B cell (primary cell): ENCODE measurements around the gene NTRK3.

Source experiments
- EZH2 ChIP-seq: IDR thresholded peaks from 2 replicates; pipeline ENCODE4 v1.6.1; 2012; ENCODE audit warnings: borderline replicate concordance, low read depth, mild to moderate bottlenecking, moderate library complexity, low read length; ENCODE audit not compliant: insufficient read depth, poor library complexity, severe bottlenecking
- TF ChIP-seq, protein P1 (sequence below): fragments of 200-600 bp; IDR thresholded peaks from one replicate; pipeline ENCODE4 v1.8.0; 2022; ENCODE audit warnings: antibody characterized with exemption, mild to moderate bottlenecking

DNA sequence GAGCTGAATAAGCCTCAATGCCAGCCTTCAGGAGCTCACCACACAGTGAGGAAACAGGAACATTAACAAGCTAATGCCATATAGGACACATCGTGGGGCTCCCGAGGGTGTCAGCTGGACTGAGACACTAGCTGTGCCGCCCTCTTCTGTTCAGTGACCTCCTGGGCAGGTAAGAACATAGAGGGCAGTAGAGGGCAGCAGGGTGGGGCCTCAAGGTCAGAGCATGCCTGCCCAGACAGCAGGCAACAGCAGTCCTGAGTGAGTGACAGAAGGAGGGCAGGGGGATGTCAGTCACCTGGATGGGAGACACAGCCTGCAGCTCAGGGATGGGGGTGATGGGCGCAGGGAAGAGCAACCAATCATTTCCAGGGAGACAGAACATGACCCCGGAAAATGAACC, 15.5 kb downstream of the NTRK3 start:
- TF ChIP-seq, protein P1, sequence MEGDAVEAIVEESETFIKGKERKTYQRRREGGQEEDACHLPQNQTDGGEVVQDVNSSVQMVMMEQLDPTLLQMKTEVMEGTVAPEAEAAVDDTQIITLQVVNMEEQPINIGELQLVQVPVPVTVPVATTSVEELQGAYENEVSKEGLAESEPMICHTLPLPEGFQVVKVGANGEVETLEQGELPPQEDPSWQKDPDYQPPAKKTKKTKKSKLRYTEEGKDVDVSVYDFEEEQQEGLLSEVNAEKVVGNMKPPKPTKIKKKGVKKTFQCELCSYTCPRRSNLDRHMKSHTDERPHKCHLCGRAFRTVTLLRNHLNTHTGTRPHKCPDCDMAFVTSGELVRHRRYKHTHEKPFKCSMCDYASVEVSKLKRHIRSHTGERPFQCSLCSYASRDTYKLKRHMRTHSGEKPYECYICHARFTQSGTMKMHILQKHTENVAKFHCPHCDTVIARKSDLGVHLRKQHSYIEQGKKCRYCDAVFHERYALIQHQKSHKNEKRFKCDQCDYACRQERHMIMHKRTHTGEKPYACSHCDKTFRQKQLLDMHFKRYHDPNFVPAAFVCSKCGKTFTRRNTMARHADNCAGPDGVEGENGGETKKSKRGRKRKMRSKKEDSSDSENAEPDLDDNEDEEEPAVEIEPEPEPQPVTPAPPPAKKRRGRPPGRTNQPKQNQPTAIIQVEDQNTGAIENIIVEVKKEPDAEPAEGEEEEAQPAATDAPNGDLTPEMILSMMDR = no peak
- TF ChIP-seq EZH2 = no peak
